Left kidney (tissue), 8 donors: ENCODE data around the gene ARAF. TPM values are rescaled to one million over a fixed set of nuclear protein-coding genes. Genes with fewer than 3 reads are reported as not detected.
"Not testable (repeated sequence)": the region's sequence is repeated elsewhere in the genome, so short reads cannot be mapped to it uniquely, and the experiment has no call there.

Experiments
- DNase-seq: peaks from one replicate; pipeline ENCODE4 v3.0.0-alpha.2; 2013
- long read RNA-seq, 8 donors: transcript quantifications; one replicate each; lab custom pipeline, GENCODE V29; 2026
- polyA plus RNA-seq: library from polyadenylated mRNA; unstranded; fragments of 120-200 nt; gene quantifications from one replicate; pipeline ENCODE4 v1.2.1, GENCODE V29; 2013; ENCODE audit not compliant: insufficient read length

The ARAF gene
- 59.5 TPM for polyA plus RNA-seq
- long read RNA-seq, donor 1, transcript ARAF-203 (16 exons, 2,458 nt), result major isoform, 5 of 36 reads
- long read RNA-seq, donor 1, partial matches to known transcripts, result 27 of 36 reads
- long read RNA-seq, donor 1, other reads (novel, unspliced or antisense), result 0 of 36 reads
- long read RNA-seq, donor 2, partial matches to known transcripts, result 15 of 22 reads
- long read RNA-seq, donor 2, other reads (novel, unspliced or antisense), result 0 of 22 reads
- long read RNA-seq, donor 3, partial matches to known transcripts, result 10 of 12 reads
- long read RNA-seq, donor 3, other reads (novel, unspliced or antisense), result 0 of 12 reads
- long read RNA-seq, donor 4, partial matches to known transcripts, result 5 of 5 reads
- long read RNA-seq, donor 4, other reads (novel, unspliced or antisense), result 0 of 5 reads
- long read RNA-seq, donor 5, transcript ARAF-203 (16 exons, 2,458 nt), result major isoform, 6 of 40 reads
- long read RNA-seq, donor 5, partial matches to known transcripts, result 32 of 40 reads
- long read RNA-seq, donor 5, other reads (novel, unspliced or antisense), result 0 of 40 reads
- long read RNA-seq, donor 6, partial matches to known transcripts, result 23 of 29 reads
- long read RNA-seq, donor 6, other reads (novel, unspliced or antisense), result 0 of 29 reads
- long read RNA-seq, donor 7, partial matches to known transcripts, result 28 of 33 reads
- long read RNA-seq, donor 7, other reads (novel, unspliced or antisense), result 0 of 33 reads
- long read RNA-seq, donor 8, partial matches to known transcripts, result 0 of 2 reads
- long read RNA-seq, donor 8, other reads (novel, unspliced or antisense), result 0 of 2 reads

DNA sequence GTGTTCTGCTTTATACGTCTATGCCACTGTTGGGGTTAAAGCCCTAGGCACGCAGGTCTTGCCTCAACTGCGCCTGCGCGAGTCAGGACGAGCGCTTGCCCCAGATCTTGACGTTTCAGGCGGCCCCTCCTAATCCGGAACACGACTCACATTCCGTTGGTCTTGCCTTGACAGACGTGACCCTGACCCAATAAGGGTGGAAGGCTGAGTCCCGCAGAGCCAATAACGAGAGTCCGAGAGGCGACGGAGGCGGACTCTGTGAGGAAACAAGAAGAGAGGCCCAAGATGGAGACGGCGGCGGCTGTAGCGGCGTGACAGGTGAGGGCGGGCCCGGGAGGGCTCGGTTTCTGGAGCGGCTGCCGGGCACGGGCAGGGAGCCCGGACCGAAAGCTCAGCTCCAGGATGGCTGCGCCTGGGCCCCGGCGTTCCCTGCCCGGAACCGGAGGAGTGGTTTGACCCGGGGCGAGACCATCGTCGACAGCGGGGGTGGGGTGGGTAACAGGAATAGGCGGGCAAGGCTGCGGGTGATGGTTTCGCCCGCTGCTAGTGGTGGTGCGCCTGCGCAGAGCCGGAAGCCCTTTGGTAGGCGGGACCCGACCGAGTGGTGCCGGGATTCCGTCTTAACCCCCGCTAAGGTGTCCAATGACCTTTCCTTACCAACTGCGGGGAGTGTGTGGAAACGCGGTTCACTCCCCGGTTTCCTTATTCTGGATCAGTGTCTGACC is at the start of gene ARAF:
ARAF (plus strand) TSS at position 272 of the 725 bp plus-strand sequence. CDS start 1,763 bp downstream, outside the sequence.
- DNase-seq, result peak; percentile 98

DNA sequence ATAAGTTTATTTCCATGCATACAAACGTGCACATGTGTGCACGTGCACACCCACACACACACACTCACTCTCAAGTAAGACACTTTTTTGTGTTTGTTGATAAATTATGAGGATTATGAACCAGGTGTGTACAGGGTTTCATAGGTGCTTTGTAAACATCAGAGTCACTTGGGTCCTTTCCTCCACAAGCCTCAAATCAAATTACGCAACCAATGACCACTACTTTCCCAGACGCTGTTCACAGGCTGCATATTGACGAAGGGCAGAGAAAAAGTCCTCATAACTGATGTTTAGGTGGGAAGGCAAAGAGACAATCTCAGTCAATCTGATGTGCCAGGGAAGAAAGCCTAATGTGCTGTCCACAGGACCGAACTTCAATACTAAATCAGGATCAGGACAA is 48.6 kb upstream of the ARAF start:
- DNase-seq, result not testable (repeated sequence)

- not testable (repeated sequence) for DNase-seq
These were observed 47.7 kb upstream of the ARAF start for GRCh38 chrX:47513034-47513965.

- DNase-seq, result no peak
These were observed 46.3 kb upstream of the ARAF start for GRCh38 chrX:47514533-47515235.

GRCh38 chrX:47515941-47516665 is 44.9 kb upstream of the ARAF start:
- DNase-seq, result no peak

- DNase-seq, result no peak
These were observed 42.9 kb upstream of the ARAF start for GRCh38 chrX:47518144-47518543.

- peak; percentile 71 for DNase-seq
These were observed 37.7 kb upstream of the ARAF start for GRCh38 chrX:47523297-47523696.

- DNase-seq, result no peak
These were observed 37.3 kb upstream of the ARAF start for GRCh38 chrX:47523713-47524166.

GRCh38 chrX:47529548-47529947 is 31.5 kb upstream of the ARAF start:
- DNase-seq, result no peak

DNA sequence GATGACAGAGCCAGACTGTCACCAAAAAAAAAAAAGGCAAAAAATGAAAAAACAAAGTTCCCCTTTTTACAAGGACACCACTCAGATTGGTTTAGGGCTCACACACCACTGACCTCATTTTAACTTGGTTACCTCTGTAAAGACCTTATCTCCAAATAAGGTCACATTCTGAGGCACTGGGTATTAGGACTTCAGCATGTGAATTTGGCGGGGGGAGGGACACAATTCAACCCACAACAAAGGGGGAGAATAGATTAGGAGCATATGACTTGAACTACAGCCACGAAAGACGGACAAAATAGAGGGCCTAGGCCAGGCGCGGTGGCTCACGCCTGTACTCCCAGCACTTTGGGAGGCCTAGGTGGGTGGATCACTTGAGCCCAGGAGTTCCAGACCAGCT is 31.0 kb upstream of the ARAF start:
- no peak for DNase-seq

DNA sequence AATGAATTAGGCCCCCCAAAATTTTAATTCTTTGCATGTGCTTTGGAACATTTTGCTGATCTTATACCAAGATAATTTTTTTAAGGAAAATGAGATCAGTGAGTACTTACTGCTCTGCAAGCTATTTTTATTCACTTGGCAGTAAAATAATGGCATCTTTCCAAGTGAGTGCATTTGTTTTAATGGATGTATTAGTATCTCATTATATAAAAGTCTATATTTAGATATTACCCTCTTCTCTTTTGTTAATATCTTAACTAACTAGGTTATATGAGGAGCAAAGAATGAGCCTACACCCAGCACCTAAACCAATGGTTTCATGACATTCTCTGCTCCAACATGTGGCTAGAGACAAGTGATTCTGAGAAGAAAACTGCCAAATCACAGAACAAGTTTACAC is 21.1 kb upstream of the ARAF start:
- no peak for DNase-seq

GRCh38 chrX:47540754-47541538 is 20.1 kb upstream of the ARAF start:
- peak; percentile 89 for DNase-seq

- DNase-seq, result no peak
These were observed 17.5 kb upstream of the ARAF start for GRCh38 chrX:47543496-47543895.

- DNase-seq, result peak; percentile 84
These were observed 4.9 kb upstream of the ARAF start for GRCh38 chrX:47556045-47556623.

DNA sequence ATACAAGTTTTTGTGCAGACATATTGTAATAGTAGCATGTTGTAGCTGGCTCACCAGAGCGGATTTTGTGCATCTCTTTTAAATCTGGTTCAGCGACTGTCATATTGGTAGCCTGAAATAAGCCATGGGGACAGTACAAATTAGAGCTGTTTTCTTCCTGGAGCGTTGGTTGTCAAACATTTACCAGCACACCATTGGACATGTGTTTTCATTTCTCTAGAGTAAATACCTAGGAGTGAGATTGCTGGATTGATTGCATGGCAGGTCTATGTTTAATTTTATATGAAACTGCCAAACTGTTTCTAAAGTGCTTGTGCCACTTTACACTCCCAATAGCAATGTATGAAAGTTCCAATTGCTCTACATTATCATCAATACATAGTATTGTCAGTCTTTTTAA is 2.6 kb upstream of the ARAF start:
- no peak for DNase-seq

DNA sequence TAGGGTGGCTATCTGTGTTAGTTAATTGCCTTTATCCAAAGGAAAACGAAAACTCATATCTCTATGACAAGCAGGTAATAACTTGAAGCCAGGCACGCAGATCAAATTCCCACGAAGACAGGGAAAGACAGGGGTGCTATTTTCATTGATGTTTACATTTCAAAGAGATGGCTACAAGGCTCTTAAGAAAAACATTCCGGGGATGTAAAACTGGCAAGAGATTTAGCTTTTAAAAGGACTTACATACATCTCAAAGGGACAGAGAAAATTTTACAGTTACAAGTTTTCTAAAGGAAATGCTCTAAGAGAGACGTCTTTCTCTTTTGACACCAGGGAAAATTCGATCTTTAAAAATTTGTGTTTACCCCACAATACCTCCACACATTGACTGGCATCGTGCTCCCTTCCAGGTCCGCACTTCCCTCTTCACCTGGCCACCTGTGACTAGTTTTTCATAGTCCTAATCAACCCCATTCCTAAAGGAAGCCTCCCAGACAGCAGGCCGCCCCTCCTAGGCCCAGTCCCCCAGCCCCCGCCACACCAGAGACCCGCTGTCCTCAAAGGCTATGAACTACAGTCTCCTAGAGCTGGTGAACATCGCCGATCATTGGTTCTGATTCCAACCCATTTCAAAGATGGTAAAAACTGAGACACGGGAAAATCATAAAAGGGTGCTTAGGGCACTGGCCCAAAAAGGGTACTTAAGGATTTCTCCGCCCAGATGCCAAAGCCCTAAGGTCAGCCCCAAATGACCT is 649 bp upstream of the ARAF start:
- DNase-seq, result no peak

DNA sequence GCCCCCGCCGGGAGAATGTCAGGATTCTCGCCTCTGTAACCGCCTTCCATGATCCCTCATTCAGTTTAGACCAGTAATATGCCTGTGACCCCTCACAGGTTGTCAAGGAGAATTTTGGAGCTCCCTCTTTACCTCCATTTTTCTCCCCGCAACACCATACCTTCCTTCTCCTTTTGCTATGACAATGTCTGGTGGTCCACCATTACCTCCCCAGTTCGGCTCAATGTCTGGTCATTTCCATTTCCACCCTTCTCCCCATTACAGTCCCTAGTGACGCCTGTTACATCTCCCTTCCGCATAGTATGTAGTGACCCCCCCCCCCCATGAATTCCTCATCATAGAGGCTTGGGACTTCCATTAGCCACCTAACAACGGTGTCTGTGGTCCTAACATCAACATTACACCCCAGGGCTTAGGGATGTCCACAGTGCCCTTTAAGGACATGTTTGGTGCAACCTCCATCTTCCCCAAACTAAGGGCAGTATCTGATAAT is 700 bp downstream of the ARAF start:
- DNase-seq, result no peak
